WTC11 (cell line): ENCODE measurements around the gene ARL8A.

Source experiments
- CREB1 ChIP-seq: sonication (generic); formaldehyde crosslinking; IDR thresholded peaks from 2 replicates; pipeline ENCODE4 v1.8.0; 2023; ENCODE audit warnings: mild to moderate bottlenecking, missing genetic modification reagents
- CTCF ChIP-seq: fragments of 200-600 bp; IDR thresholded peaks from 2 replicates; pipeline ENCODE4 v1.8.0; 2022; ENCODE audit warnings: antibody characterized with exemption
- ETV6 ChIP-seq: sonication (generic); formaldehyde crosslinking; IDR thresholded peaks from 2 replicates; pipeline ENCODE4 v1.8.1; 2022; ENCODE audit warnings: mild to moderate bottlenecking, missing genetic modification reagents
- MYBL2 ChIP-seq: sonication (generic); formaldehyde crosslinking; IDR thresholded peaks from 2 replicates; pipeline ENCODE4 v1.8.1; 2023; ENCODE audit warnings: mild to moderate bottlenecking, moderate library complexity, missing genetic modification reagents
- NFYB ChIP-seq: sonication (generic); formaldehyde crosslinking; conservative IDR thresholded peaks from 2 replicates; pipeline ENCODE4 v1.8.0; 2022; ENCODE audit warnings: low read depth, missing genetic modification reagents
- ZBTB43 ChIP-seq: sonication (generic); formaldehyde crosslinking; IDR thresholded peaks from 2 replicates; pipeline ENCODE4 v1.8.1; 2023; ENCODE audit warnings: mild to moderate bottlenecking, missing genetic modification reagents

DNA sequence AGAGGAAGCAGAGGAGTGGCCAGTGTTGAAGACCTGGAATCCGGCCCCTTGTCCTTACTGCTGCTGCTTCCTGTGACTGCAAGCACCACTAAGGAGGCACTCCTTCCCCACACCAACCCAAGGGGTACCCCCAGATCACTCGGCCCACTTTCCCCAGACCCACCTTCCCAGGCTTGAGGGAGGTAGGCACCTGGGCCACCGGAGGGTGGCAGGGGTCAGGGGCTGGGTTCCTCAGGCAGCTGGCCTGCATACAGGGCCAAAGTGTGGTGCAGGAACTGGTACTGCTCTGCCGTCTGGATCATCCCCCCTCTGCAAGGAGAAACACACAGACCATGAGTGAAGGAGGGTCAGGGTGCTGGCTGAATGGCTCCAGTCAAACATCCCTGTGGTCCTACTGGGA is 3.9 kb upstream of the ARL8A start:
- TF ChIP-seq CTCF (no peak), MYBL2 (CRISPR knock-in tag) (no peak), NFYB (CRISPR knock-in tag) (no peak), CREB1 (CRISPR knock-in tag) (no peak), ZBTB43 (no peak), ETV6 (no peak)
